ENCODE measurements around the gene ALPK1. TPM values are rescaled to one million over a fixed set of nuclear protein-coding genes. Genes with fewer than 3 reads are reported as not detected.

ALPK1 gene
- total RNA-seq, 1 experiment from 2014 or later: 0.17 TPM

- Histone ChIP-seq H4K20me1 (ENCODE audit: control insufficient read depth, insufficient read depth, insufficient read length) (no peaks in the 10 kb centered on the region), H3K56ac (ENCODE audit: insufficient read length, low read depth, low read length) (no peak overlapping the region), H3K23me2 (ENCODE audit: insufficient read length, low read depth, low read length, poor library complexity, severe bottlenecking) (no peaks in the 10 kb centered on the region), H3K18ac (ENCODE audit: insufficient read length, low read depth, low read length) (no peak overlapping the region), H2BK120ac (ENCODE audit: low read depth, low read length, poor library complexity, severe bottlenecking) (no peak overlapping the region), H3K14ac (ENCODE audit: insufficient read depth, low read length) (no peak overlapping the region), H3K27ac (ENCODE audit: insufficient read length, low read depth, low read length) (no peak overlapping the region), H2BK20ac (ENCODE audit: low read depth, low read length, poor library complexity, severe bottlenecking) (no peak overlapping the region), H3K4ac (ENCODE audit: low read depth, low read length) (no peak overlapping the region), H3T11ph (ENCODE audit: low read length) (no peak overlapping the region), H2AK5ac (ENCODE audit: insufficient read length, low read length) (no peak overlapping the region), H3K4me1 (ENCODE audit: insufficient read depth, low read length) (no peaks in the 10 kb centered on the region), H3K9ac (ENCODE audit: extremely low read depth, insufficient read length, low read length) (no peak overlapping the region), H3K4me2 (ENCODE audit: insufficient read depth, insufficient read length, low read length) (no peak overlapping the region), H2AFZ (ENCODE audit: low read length) (no peak overlapping the region), H3K9me3 (ENCODE audit: control insufficient read depth, low read depth, low read length) (no peaks in the 10 kb centered on the region), H3K23ac (ENCODE audit: insufficient read length, low read depth, low read length) (no peak overlapping the region), H3K79me1 (ENCODE audit: insufficient read depth, low read depth, low read length, poor library complexity, severe bottlenecking) (no peaks in the 10 kb centered on the region), H3K79me2 (ENCODE audit: insufficient read depth, low read length) (no peaks in the 10 kb centered on the region), H4K91ac (ENCODE audit: insufficient read length, low read depth, low read length) (no peak overlapping the region), H2BK12ac (ENCODE audit: insufficient read length, low read depth, low read length) (no peak overlapping the region), H2BK5ac (ENCODE audit: insufficient read length, low read length) (no peak overlapping the region), H2BK15ac (ENCODE audit: low read depth, low read length) (no peak overlapping the region), H4K8ac (replicated peaks; ENCODE audit: insufficient read length, low read depth, low read length) (no peak overlapping the region), H3K27me3 (ENCODE audit: insufficient read depth, low read length) (no peaks in the 10 kb centered on the region), H4K5ac (ENCODE audit: insufficient read length, low read depth, low read length) (no peak overlapping the region)
- no peak for TF ChIP-seq CTCF (conservative IDR thresholded peaks at IDR 0.05)
- Mint-ChIP-seq H3K27me3 (ENCODE audit: low read depth) (peaks cover 2% of the 10 kb centered on the region), H3K4me3 (no peak overlapping the region), H3K27ac (no peak overlapping the region), H3K4me1 (0 out of 4 replicates have a peak, but pooled peaks cover 0 to 2% of the 10 kb centered on the region in 2 experiments), H3K36me3 (ENCODE audit: insufficient read depth in 1 of 3, low read depth in 3 of 3) (peaks cover 2 to 16% (median 8%) of the 10 kb centered on the region in 3 experiments; a peak in 4 of 7 replicates), H3K9me3 (peaks cover 3 to 4% of the 10 kb centered on the region in 2 experiments; a peak in 2 of 5 replicates)
- DNase-seq: no peak
- WGBS (ENCODE audit: extremely low coverage, insufficient read length, low lambda C conversion rate): no CpG with 5 or more reads among the region's 3 CpGs
These were observed 19.9 kb upstream of the ALPK1 start for GRCh38 chr4:112277220-112277619.

Measured in H9 (cell line).